K562 (cell line): ENCODE measurements around the gene RHEX. TPM values are rescaled to one million over a fixed set of nuclear protein-coding genes. Genes with fewer than 3 reads are reported as not detected.

Experiments
- ADNP ChIP-seq: fragments of 200-800 bp; sonication (Bioruptor generic); IDR thresholded peaks from 2 replicates; pipeline ENCODE4 v1.6.1; 2016; ENCODE audit warnings: missing genetic modification characterization, missing compliant biosample characterization
- DIDO1 ChIP-seq: fragments of 450-650 bp; IDR thresholded peaks from 2 replicates; pipeline ENCODE4 v1.6.1; 2016; ENCODE audit warnings: low read depth, missing biosample characterization, missing genetic modification characterization
- HLTF ChIP-seq: fragments of 450-650 bp; IDR thresholded peaks from 2 replicates; pipeline ENCODE4 v1.6.1; 2016
- JUN ChIP-seq, 2 experiments: sonication (generic) in 1 of 2; formaldehyde crosslinking in 1 of 2; IDR thresholded peaks; 2 replicates each; pipeline versions ENCODE4 v1.6.1 to v1.8.0; 2012 to 2022; ENCODE audit warnings: borderline replicate concordance in 2 of 2, mild to moderate bottlenecking in 2 of 2, improper control_type of control experiment in 1 of 2, low read depth in 1 of 2, low read length in 1 of 2, missing genetic modification reagents in 1 of 2
- RBM15 ChIP-seq: fragments of 200-400 bp; formaldehyde crosslinking; IDR thresholded peaks from 2 replicates; pipeline ENCODE4 v1.6.1; 2018; ENCODE audit warnings: mild to moderate bottlenecking, low read length, moderate library complexity; ENCODE audit not compliant: insufficient read depth
- TEAD2 ChIP-seq: fragments of 450-650 bp; IDR thresholded peaks from 2 replicates; pipeline ENCODE4 v1.6.1; 2016; ENCODE audit warnings: missing genetic modification characterization, control low read depth, missing compliant biosample characterization
- polyA plus RNA-seq, 8 experiments: library from polyadenylated mRNA; depleted of rRNA in 4 of 8; stranded (reverse) in 5 of 8; unstranded in 3 of 8; fragments of >200 nt; fragmentation: Nextera tagmentation in 2 of 8; fragmentation: Illumina TruSeq in 1 of 8; extraction: Ambion mirVana in 2 of 8; extraction: Trizol in 1 of 8; gene quantifications; 2 replicates each; pipeline versions ENCODE4 v1.2.1 to v1.2.3, GENCODE V29; 2011 to 2014; ENCODE audit warnings: inconsistent platforms in 1 of 8, missing spikeins in 1 of 8
- total RNA-seq, 7 experiments: library from RNA; depleted of rRNA in 6 of 7; stranded (reverse); fragments of >200 nt in 6 of 7; fragmentation: Illumina TruSeq in 2 of 7; extraction: Trizol in 2 of 7; gene quantifications; 2 replicates each; pipeline versions ENCODE4 v1.2.1 to v1.2.3, GENCODE V29; 2011 to 2021; ENCODE audit warnings: low replicate concordance in 1 of 7
- TF ChIP-seq, protein P1 (sequence below): sonication (generic); formaldehyde crosslinking; IDR thresholded peaks from 2 replicates; pipeline ENCODE4 v1.9.0; 2022; ENCODE audit warnings: mild to moderate bottlenecking, missing genetic modification reagents
- TF ChIP-seq, protein P2 (sequence below): fragments of 450-650 bp; formaldehyde crosslinking; IDR thresholded peaks from 2 replicates; pipeline ENCODE4 v1.4.0; 2022; ENCODE audit warnings: mild to moderate bottlenecking, moderate library complexity
- TF ChIP-seq, protein P3 (sequence below): sonication (generic); formaldehyde crosslinking; IDR thresholded peaks from 2 replicates; pipeline ENCODE4 v1.8.0; 2022; ENCODE audit warnings: mild to moderate bottlenecking, missing genetic modification reagents

RHEX gene
- total and polyA plus RNA-seq, 9 of the 15 experiments (the other 6 are each of a cell fraction or from before 2014, with no cell fraction given) = not detected

DNA sequence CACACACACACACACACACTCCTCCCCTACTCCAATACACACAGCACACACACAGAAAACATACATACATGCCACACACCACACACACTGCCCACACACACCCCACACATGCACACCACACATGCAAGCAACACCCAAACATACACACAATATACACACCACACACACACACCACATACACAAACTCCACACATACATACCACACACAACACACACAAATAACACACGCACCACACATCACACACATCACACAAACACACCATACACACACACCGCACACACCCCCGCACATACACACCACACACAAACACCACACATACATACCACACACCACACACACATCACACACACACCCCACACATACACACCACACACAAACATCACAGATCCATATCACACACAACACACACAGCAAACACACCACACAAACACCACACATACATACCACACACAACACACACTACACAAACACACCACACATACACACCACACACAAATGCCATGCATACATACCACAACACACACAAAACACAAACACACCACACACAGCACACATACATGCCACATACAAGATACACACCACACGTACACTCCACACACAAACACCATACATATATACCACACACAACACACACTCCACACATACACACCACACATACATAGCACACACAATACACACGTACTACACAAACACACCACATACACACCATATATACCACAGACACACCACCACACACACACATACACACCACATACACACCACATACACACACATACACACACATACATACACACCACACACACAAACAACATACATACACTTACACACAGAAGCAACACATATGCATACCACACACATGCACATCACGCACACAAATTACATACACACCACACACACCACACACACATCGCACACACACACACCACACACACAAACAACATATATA, 48.8 kb upstream of the RHEX start (continued):
- no peak for TF ChIP-seq JUN (IDR thresholded peaks at IDR 0.05; ENCODE audit: borderline replicate concordance, low read depth, low read length)
- peak; percentile 67; the same call in 1 of the 2 replicates for TF ChIP-seq JUN (CRISPR knock-in tag; IDR thresholded peaks at IDR 0.05; ENCODE audit: borderline replicate concordance)
- TF ChIP-seq, protein P1, sequence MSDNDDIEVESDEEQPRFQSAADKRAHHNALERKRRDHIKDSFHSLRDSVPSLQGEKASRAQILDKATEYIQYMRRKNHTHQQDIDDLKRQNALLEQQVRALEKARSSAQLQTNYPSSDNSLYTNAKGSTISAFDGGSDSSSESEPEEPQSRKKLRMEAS (CRISPR knock-in tag) = peak; percentile 64
- no peak for TF ChIP-seq RBM15
- 0 out of 2 replicates have a peak, but pooled peaks have one; percentile 39 for TF ChIP-seq HLTF
- no peak for TF ChIP-seq TEAD2 (tag)
- 0 out of 2 replicates have a peak, but pooled peaks have one; percentile 54 for TF ChIP-seq DIDO1
- TF ChIP-seq, protein P2, sequence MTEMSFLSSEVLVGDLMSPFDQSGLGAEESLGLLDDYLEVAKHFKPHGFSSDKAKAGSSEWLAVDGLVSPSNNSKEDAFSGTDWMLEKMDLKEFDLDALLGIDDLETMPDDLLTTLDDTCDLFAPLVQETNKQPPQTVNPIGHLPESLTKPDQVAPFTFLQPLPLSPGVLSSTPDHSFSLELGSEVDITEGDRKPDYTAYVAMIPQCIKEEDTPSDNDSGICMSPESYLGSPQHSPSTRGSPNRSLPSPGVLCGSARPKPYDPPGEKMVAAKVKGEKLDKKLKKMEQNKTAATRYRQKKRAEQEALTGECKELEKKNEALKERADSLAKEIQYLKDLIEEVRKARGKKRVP (CRISPR knock-in tag) = no peak
- TF ChIP-seq, protein P3, sequence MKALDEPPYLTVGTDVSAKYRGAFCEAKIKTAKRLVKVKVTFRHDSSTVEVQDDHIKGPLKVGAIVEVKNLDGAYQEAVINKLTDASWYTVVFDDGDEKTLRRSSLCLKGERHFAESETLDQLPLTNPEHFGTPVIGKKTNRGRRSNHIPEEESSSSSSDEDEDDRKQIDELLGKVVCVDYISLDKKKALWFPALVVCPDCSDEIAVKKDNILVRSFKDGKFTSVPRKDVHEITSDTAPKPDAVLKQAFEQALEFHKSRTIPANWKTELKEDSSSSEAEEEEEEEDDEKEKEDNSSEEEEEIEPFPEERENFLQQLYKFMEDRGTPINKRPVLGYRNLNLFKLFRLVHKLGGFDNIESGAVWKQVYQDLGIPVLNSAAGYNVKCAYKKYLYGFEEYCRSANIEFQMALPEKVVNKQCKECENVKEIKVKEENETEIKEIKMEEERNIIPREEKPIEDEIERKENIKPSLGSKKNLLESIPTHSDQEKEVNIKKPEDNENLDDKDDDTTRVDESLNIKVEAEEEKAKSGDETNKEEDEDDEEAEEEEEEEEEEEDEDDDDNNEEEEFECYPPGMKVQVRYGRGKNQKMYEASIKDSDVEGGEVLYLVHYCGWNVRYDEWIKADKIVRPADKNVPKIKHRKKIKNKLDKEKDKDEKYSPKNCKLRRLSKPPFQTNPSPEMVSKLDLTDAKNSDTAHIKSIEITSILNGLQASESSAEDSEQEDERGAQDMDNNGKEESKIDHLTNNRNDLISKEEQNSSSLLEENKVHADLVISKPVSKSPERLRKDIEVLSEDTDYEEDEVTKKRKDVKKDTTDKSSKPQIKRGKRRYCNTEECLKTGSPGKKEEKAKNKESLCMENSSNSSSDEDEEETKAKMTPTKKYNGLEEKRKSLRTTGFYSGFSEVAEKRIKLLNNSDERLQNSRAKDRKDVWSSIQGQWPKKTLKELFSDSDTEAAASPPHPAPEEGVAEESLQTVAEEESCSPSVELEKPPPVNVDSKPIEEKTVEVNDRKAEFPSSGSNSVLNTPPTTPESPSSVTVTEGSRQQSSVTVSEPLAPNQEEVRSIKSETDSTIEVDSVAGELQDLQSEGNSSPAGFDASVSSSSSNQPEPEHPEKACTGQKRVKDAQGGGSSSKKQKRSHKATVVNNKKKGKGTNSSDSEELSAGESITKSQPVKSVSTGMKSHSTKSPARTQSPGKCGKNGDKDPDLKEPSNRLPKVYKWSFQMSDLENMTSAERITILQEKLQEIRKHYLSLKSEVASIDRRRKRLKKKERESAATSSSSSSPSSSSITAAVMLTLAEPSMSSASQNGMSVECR (CRISPR knock-in tag) = peak; percentile 74; the same call in 1 of the 2 replicates
- peak; percentile 51; the same call in 1 of the 2 replicates for TF ChIP-seq ADNP (tag)
- TF ChIP-seq, all 486 proteins: peak for 32
